Measurements from ENCODE around the gene ZNF700.

DNA sequence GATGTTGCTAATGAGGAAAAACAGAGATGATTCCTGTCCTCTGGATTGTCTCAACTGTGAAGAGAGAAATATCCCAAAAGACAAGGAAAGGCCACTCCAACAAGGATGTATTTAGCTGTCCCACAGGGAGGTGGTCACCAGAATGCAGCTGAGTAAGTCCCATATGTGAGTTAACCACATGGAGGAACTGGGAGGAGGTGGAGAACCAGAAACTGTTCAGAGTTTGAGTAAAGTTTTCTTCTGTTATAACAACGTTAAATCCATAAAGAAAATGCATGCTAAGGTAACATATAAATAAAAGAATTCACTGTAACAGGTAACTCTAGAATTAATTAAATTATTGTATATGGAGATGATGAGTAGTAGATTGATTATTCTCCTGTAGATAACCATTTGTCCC lies 45.3 kb downstream of the ZNF700 start:
- TF ChIP-seq CTCF (IDR thresholded peaks at IDR 0.05): no peak
- no peak for TF ChIP-seq EP300 (IDR thresholded peaks at IDR 0.05)
- TF ChIP-seq POLR2A (IDR thresholded peaks at IDR 0.05): no peak
- no peak for TF ChIP-seq POLR2AphosphoS5 (IDR thresholded peaks at IDR 0.05)
